BLaER1 treated with 17β-estradiol and CSF1 and Interleukin-3, amounts not matched to agents 10 nM and 100 nM (cell line): ENCODE results near the gene KCTD10.

Experiments used
- H3K27ac ChIP-seq, 11 experiments: shearing (Covaris generic); formaldehyde crosslinking; 2 replicates each; pipeline ENCODE4 v1.8.1; 2022
- H3K27me3 ChIP-seq, 11 experiments: shearing (Covaris generic); formaldehyde crosslinking; 2 replicates each; pipeline ENCODE4 v1.8.1; 2022
- H3K36me3 ChIP-seq, 11 experiments: shearing (Covaris generic); formaldehyde crosslinking; 2 replicates each; pipeline ENCODE4 v1.8.1; 2022
- H3K4me1 ChIP-seq, 10 experiments: shearing (Covaris generic); formaldehyde crosslinking; 2 replicates each; pipeline ENCODE4 v1.8.1; 2022
- H3K4me2 ChIP-seq, 11 experiments: shearing (Covaris generic); formaldehyde crosslinking; 2 replicates each; pipeline ENCODE4 v1.8.1; 2022
- H3K4me3 ChIP-seq, 10 experiments: shearing (Covaris generic); formaldehyde crosslinking; 2 replicates each; pipeline ENCODE4 v1.8.1; 2022
- H3K9ac ChIP-seq, 11 experiments: shearing (Covaris generic); formaldehyde crosslinking; 2 replicates each; pipeline ENCODE4 v1.8.1; 2022
- H3K9me3 ChIP-seq, 11 experiments: shearing (Covaris generic); formaldehyde crosslinking; replicated peaks in 1 of 11; 2 replicates each; pipeline ENCODE4 v1.8.1; 2022
- H4K20me1 ChIP-seq, 11 experiments: shearing (Covaris generic); formaldehyde crosslinking; 2 replicates each; pipeline ENCODE4 v1.8.1; 2022
- Cebpa-rat ChIP-seq, 11 experiments: shearing (Covaris generic); IDR thresholded peaks; 2 replicates each; pipeline ENCODE4 v1.8.1; 2022

Gene KCTD10

GRCh38 chr12:109473006-109473405 lies 4.1 kb downstream of the KCTD10 start:
- H3K4me3 ChIP-seq = no peak overlapping the region
- no peak overlapping the region for H3K4me2 ChIP-seq
- peak overlapping the region in 1 of 11 experiments; percentile 37; a peak in 1 of 22 replicates for H3K9ac ChIP-seq
- H3K36me3 ChIP-seq = peaks cover 25 to 61% (median 45%) of the 10 kb centered on the region in 11 experiments
- TF ChIP-seq Cebpa-rat (IDR thresholded peaks at IDR 0.05) = no peak
- no peaks in the 10 kb centered on the region for H3K9me3 ChIP-seq
- peaks cover 64 to 87% (median 79%) of the 10 kb centered on the region in 11 experiments for H4K20me1 ChIP-seq
- H3K27ac ChIP-seq = no peak overlapping the region
- peaks cover 18 to 49% (median 20%) of the 10 kb centered on the region in 10 experiments for H3K4me1 ChIP-seq
- no peaks in the 10 kb centered on the region for H3K27me3 ChIP-seq

GRCh38 chr12:109469517-109469916 lies 7.6 kb downstream of the KCTD10 start:
- Histone ChIP-seq H3K4me3 (no peak overlapping the region), H3K27me3 (no peaks in the 10 kb centered on the region), H3K4me1 (peaks cover 0 to 50% (median 0%) of the 10 kb centered on the region in 10 experiments; a peak in 9 of 20 replicates), H3K9me3 (no peaks in the 10 kb centered on the region), H3K36me3 (peaks cover 59 to 90% (median 79%) of the 10 kb centered on the region in 11 experiments), H4K20me1 (peaks cover 88 to 100% (median 98%) of the 10 kb centered on the region in 11 experiments), H3K4me2 (peak overlapping the region in 1 of 11 experiments; percentile 12; a peak in 1 of 22 replicates), H3K9ac (no peak overlapping the region), H3K27ac (no peak overlapping the region)
- no peak for TF ChIP-seq Cebpa-rat (IDR thresholded peaks at IDR 0.05)

GRCh38 chr12:109467978-109468676 lies 9.0 kb downstream of the KCTD10 start:
- Histone ChIP-seq H3K4me3 (no peak overlapping the region), H3K27me3 (no peaks in the 10 kb centered on the region), H3K9me3 (no peaks in the 10 kb centered on the region), H3K4me2 (peak overlapping the region in 1 of 11 experiments; percentile 31; a peak in 3 of 22 replicates), H3K9ac (peak overlapping the region in 1 of 11 experiments; percentile 31; a peak in 1 of 22 replicates), H3K27ac (no peak overlapping the region), H3K36me3 (peaks cover 67 to 98% (median 84%) of the 10 kb centered on the region in 11 experiments), H4K20me1 (peaks cover 90 to 100% (median 98%) of the 10 kb centered on the region in 11 experiments), H3K4me1 (peaks cover 0 to 62% (median 10%) of the 10 kb centered on the region in 10 experiments; a peak in 16 of 20 replicates)
- no peak for TF ChIP-seq Cebpa-rat (IDR thresholded peaks at IDR 0.05)

- Histone ChIP-seq H3K9ac (no peak overlapping the region; a peak in 1 of 22 replicates), H3K27ac (no peak overlapping the region)
Observed at GRCh38 chr12:109466821-109467220, 10.3 kb downstream of the KCTD10 start.

GRCh38 chr12:109466305-109466704 lies 10.8 kb downstream of the KCTD10 start:
- no peaks in the 10 kb centered on the region for H3K27me3 ChIP-seq
- TF ChIP-seq Cebpa-rat (IDR thresholded peaks at IDR 0.05) = no peak
- H3K9ac ChIP-seq = no peak overlapping the region
- no peaks in the 10 kb centered on the region for H3K9me3 ChIP-seq
- H3K36me3 ChIP-seq = peaks cover 64 to 98% (median 81%) of the 10 kb centered on the region in 11 experiments
- no peak overlapping the region for H3K4me3 ChIP-seq
- no peak overlapping the region for H3K27ac ChIP-seq
- peaks cover 85 to 100% (median 98%) of the 10 kb centered on the region in 11 experiments for H4K20me1 ChIP-seq
- peaks cover 14 to 80% (median 28%) of the 10 kb centered on the region in 10 experiments for H3K4me1 ChIP-seq
- peak overlapping the region in 1 of 11 experiments; percentile 3; a peak in 1 of 22 replicates for H3K4me2 ChIP-seq

More at GRCh38 chr12:109466821-109467220, 10.3 kb downstream of the KCTD10 start:
- H4K20me1 ChIP-seq = peaks cover 88 to 100% (median 98%) of the 10 kb centered on the region in 11 experiments
- H3K4me1 ChIP-seq = peaks cover 9 to 75% (median 23%) of the 10 kb centered on the region in 10 experiments
- H3K27me3 ChIP-seq = no peaks in the 10 kb centered on the region
- no peak for TF ChIP-seq Cebpa-rat (IDR thresholded peaks at IDR 0.05)
- no peaks in the 10 kb centered on the region for H3K9me3 ChIP-seq
- peak overlapping the region in 1 of 11 experiments; percentile 3; a peak in 1 of 22 replicates for H3K4me2 ChIP-seq
- peaks cover 67 to 100% (median 85%) of the 10 kb centered on the region in 11 experiments for H3K36me3 ChIP-seq
- H3K4me3 ChIP-seq = no peak overlapping the region

- Histone ChIP-seq H3K4me3 (no peak overlapping the region), H3K4me1 (peaks cover 22 to 86% (median 36%) of the 10 kb centered on the region in 10 experiments), H3K36me3 (peaks cover 58 to 94% (median 76%) of the 10 kb centered on the region in 11 experiments), H3K4me2 (no peak overlapping the region; a peak in 1 of 22 replicates), H3K27ac (no peak overlapping the region), H3K9ac (no peak overlapping the region), H3K27me3 (no peaks in the 10 kb centered on the region), H4K20me1 (peaks cover 79 to 100% (median 98%) of the 10 kb centered on the region in 11 experiments), H3K9me3 (no peaks in the 10 kb centered on the region)
- TF ChIP-seq Cebpa-rat (IDR thresholded peaks at IDR 0.05) = no peak
Observed at GRCh38 chr12:109464642-109465351, 12.3 kb downstream of the KCTD10 start.

GRCh38 chr12:109463756-109464155 lies 13.3 kb downstream of the KCTD10 start:
- Histone ChIP-seq H3K4me3 (no peak overlapping the region), H3K9me3 (no peaks in the 10 kb centered on the region), H3K27ac (peak overlapping the region in 3 of 11 experiments; percentile 16 to 40 (median 21); a peak in 1 of 22 replicates), H3K4me1 (peaks cover 22 to 81% (median 36%) of the 10 kb centered on the region in 10 experiments), H3K36me3 (peaks cover 57 to 94% (median 76%) of the 10 kb centered on the region in 11 experiments), H3K4me2 (peak overlapping the region in 7 of 11 experiments; percentile 5 to 91 (median 68); a peak in 10 of 22 replicates), H3K27me3 (no peaks in the 10 kb centered on the region), H3K9ac (0 out of 22 replicates have a peak overlapping the region, but pooled peaks of 1 of the 11 experiments have one; percentile 0), H4K20me1 (peaks cover 72 to 100% (median 98%) of the 10 kb centered on the region in 11 experiments)
- no peak for TF ChIP-seq Cebpa-rat (IDR thresholded peaks at IDR 0.05)

GRCh38 chr12:109462868-109463692 lies 14.0 kb downstream of the KCTD10 start:
- Histone ChIP-seq H3K27me3 (no peaks in the 10 kb centered on the region), H3K27ac (peak overlapping the region in 3 of 11 experiments; percentile 16 to 40 (median 21); a peak in 1 of 22 replicates), H3K9ac (0 out of 22 replicates have a peak overlapping the region, but pooled peaks of 2 of the 11 experiments have one; percentile 0 to 22), H3K4me3 (no peak overlapping the region), H4K20me1 (peaks cover 69 to 100% (median 100%) of the 10 kb centered on the region in 11 experiments), H3K4me2 (peak overlapping the region in 10 of 11 experiments; percentile 5 to 91 (median 69); a peak in 14 of 22 replicates), H3K4me1 (peaks cover 22 to 82% (median 36%) of the 10 kb centered on the region in 10 experiments), H3K36me3 (peaks cover 59 to 94% (median 77%) of the 10 kb centered on the region in 11 experiments), H3K9me3 (no peaks in the 10 kb centered on the region)
- TF ChIP-seq Cebpa-rat (IDR thresholded peaks at IDR 0.05) = no peak
